Measurements from ENCODE around the gene NTSR1.

NTSR1 gene

GRCh38 chr20:62786157-62786556, 77.5 kb downstream of the NTSR1 start:
- TF ChIP-seq CTCF (IDR thresholded peaks at IDR 0.05; ENCODE audit: low read depth, low read length, poor library complexity, severe bottlenecking): no peak
- no peak for TF ChIP-seq EZH2phosphoT487 (IDR thresholded peaks at IDR 0.05; ENCODE audit: borderline replicate concordance, low read length)
- H3K4me2 ChIP-seq (ENCODE audit: low read length): no peak overlapping the region
- H3K4me1 ChIP-seq (ENCODE audit: control insufficient read depth, low read length): peaks cover 4% of the 10 kb centered on the region; the same call in 1 of the 2 replicates
- no peaks in the 10 kb centered on the region for H3F3A ChIP-seq (ENCODE audit: control insufficient read depth, insufficient read depth)
- no peaks in the 10 kb centered on the region for H3K79me2 ChIP-seq (ENCODE audit: control insufficient read depth, low read length)
- no peaks in the 10 kb centered on the region for H4K20me1 ChIP-seq (ENCODE audit: control insufficient read depth, insufficient read depth, low read depth, low read length)
- H3K9me3 ChIP-seq (ENCODE audit: control insufficient read depth, insufficient read depth, low read length): no peaks in the 10 kb centered on the region
- no peaks in the 10 kb centered on the region for H3K9me2 ChIP-seq (replicated peaks; ENCODE audit: control insufficient read depth, low read length)
- no peaks in the 10 kb centered on the region for H3K36me3 ChIP-seq (ENCODE audit: control insufficient read depth, low read length)
- peaks cover 9% of the 10 kb centered on the region for H3K27me3 ChIP-seq (ENCODE audit: control insufficient read depth, low read length)
- H3K4me3 ChIP-seq (ENCODE audit: low read length): no peak overlapping the region
- H3K27ac ChIP-seq (ENCODE audit: low read depth, low read length): no peak overlapping the region

- Histone ChIP-seq H3K79me2 (ENCODE audit: control insufficient read depth, low read length) (no peaks in the 10 kb centered on the region), H3K9me2 (replicated peaks; ENCODE audit: control insufficient read depth, low read length) (no peaks in the 10 kb centered on the region), H3F3A (ENCODE audit: control insufficient read depth, insufficient read depth) (no peaks in the 10 kb centered on the region), H3K4me1 (ENCODE audit: control insufficient read depth, low read length) (peaks cover 6% of the 10 kb centered on the region; the same call in 1 of the 2 replicates), H3K27ac (ENCODE audit: low read depth, low read length) (no peak overlapping the region), H3K27me3 (ENCODE audit: control insufficient read depth, low read length) (peaks cover 9% of the 10 kb centered on the region), H4K20me1 (ENCODE audit: control insufficient read depth, insufficient read depth, low read depth, low read length) (no peaks in the 10 kb centered on the region), H3K4me2 (ENCODE audit: low read length) (no peak overlapping the region), H3K9me3 (ENCODE audit: control insufficient read depth, insufficient read depth, low read length) (no peaks in the 10 kb centered on the region), H3K36me3 (ENCODE audit: control insufficient read depth, low read length) (no peaks in the 10 kb centered on the region), H3K4me3 (ENCODE audit: low read length) (no peak overlapping the region)
- TF ChIP-seq CTCF (IDR thresholded peaks at IDR 0.05; ENCODE audit: low read depth, low read length, poor library complexity, severe bottlenecking) (no peak), EZH2phosphoT487 (IDR thresholded peaks at IDR 0.05; ENCODE audit: borderline replicate concordance, low read length) (no peak)
Observed at GRCh38 chr20:62787321-62787720, 78.7 kb downstream of the NTSR1 start.

- Histone ChIP-seq H3K27ac (ENCODE audit: low read depth, low read length) (no peak overlapping the region), H3K9me2 (replicated peaks; ENCODE audit: control insufficient read depth, low read length) (no peaks in the 10 kb centered on the region), H3K27me3 (ENCODE audit: control insufficient read depth, low read length) (peaks cover 9% of the 10 kb centered on the region), H3K4me2 (ENCODE audit: low read length) (no peak overlapping the region), H3F3A (ENCODE audit: control insufficient read depth, insufficient read depth) (no peaks in the 10 kb centered on the region), H3K79me2 (ENCODE audit: control insufficient read depth, low read length) (no peaks in the 10 kb centered on the region), H3K4me1 (ENCODE audit: control insufficient read depth, low read length) (peaks cover 4% of the 10 kb centered on the region; the same call in 1 of the 2 replicates), H3K9me3 (ENCODE audit: control insufficient read depth, insufficient read depth, low read length) (no peaks in the 10 kb centered on the region), H3K4me3 (ENCODE audit: low read length) (no peak overlapping the region), H3K36me3 (ENCODE audit: control insufficient read depth, low read length) (no peaks in the 10 kb centered on the region), H4K20me1 (ENCODE audit: control insufficient read depth, insufficient read depth, low read depth, low read length) (no peaks in the 10 kb centered on the region)
- TF ChIP-seq EZH2phosphoT487 (IDR thresholded peaks at IDR 0.05; ENCODE audit: borderline replicate concordance, low read length) (no peak), CTCF (IDR thresholded peaks at IDR 0.05; ENCODE audit: low read depth, low read length, poor library complexity, severe bottlenecking) (no peak)
Observed at GRCh38 chr20:62787866-62788265, 79.2 kb downstream of the NTSR1 start.

Measured in DOHH2 (cell line).